Erythroblast (primary cell): ENCODE measurements around the gene NANOS1.
"Not testable (repeated sequence)": the region's sequence is repeated elsewhere in the genome, so short reads cannot be mapped to it uniquely, and the experiment has no call there.

Experiments
- DNase-seq, 2 experiments: peaks; one replicate each; lab custom pipeline; 2025; lab: John Stamatoyannopoulos, UW
- GATA1 ChIP-seq: IDR thresholded peaks from 2 replicates; pipeline ENCODE4 v1.6.1; 2011; ENCODE audit warnings: low read depth, mild to moderate bottlenecking, control low read depth, low read length, moderate library complexity
- POLR2A ChIP-seq: IDR thresholded peaks from 2 replicates; pipeline ENCODE4 v1.6.1; 2011; ENCODE audit warnings: mild to moderate bottlenecking, low read length

NANOS1 gene

GRCh38 chr10:118997379-118997778 is 32.1 kb upstream of the NANOS1 start:
- no peak for DNase-seq
- TF ChIP-seq POLR2A (no peak), GATA1 (no peak)

- DNase-seq: no peak
- TF ChIP-seq GATA1 (no peak), POLR2A (no peak)
These were observed 31.3 kb upstream of the NANOS1 start for GRCh38 chr10:118998183-118998582.

- TF ChIP-seq POLR2A (no peak), GATA1 (no peak)
- no peak for DNase-seq
These were observed 27.6 kb upstream of the NANOS1 start for GRCh38 chr10:119001717-119002500.

GRCh38 chr10:119003572-119004289 is 25.8 kb upstream of the NANOS1 start:
- TF ChIP-seq POLR2A (no peak), GATA1 (no peak)
- DNase-seq: no peak

GRCh38 chr10:119005362-119006043 is 24.0 kb upstream of the NANOS1 start:
- DNase-seq: no peak
- TF ChIP-seq GATA1 (no peak), POLR2A (no peak)

- no peak for TF ChIP-seq GATA1
- TF ChIP-seq POLR2A: no peak
- DNase-seq: no peak
These were observed 22.9 kb upstream of the NANOS1 start for GRCh38 chr10:119006451-119007210.

- no peak for DNase-seq
- TF ChIP-seq POLR2A (no peak), GATA1 (no peak)
These were observed 22.3 kb upstream of the NANOS1 start for GRCh38 chr10:119007211-119007574.

GRCh38 chr10:119020627-119020946 is 8.9 kb upstream of the NANOS1 start:
- peak; percentile 13 to 20 for DNase-seq
- TF ChIP-seq POLR2A (no peak), GATA1 (no peak)

GRCh38 chr10:119022846-119023552 is 6.5 kb upstream of the NANOS1 start:
- DNase-seq: no peak
- no peak for TF ChIP-seq POLR2A

GRCh38 chr10:119023553-119023868 is 6.0 kb upstream of the NANOS1 start:
- TF ChIP-seq POLR2A: no peak
- no peak for TF ChIP-seq GATA1
- DNase-seq: no peak

GRCh38 chr10:119024882-119025281 is 4.6 kb upstream of the NANOS1 start:
- TF ChIP-seq POLR2A (no peak), GATA1 (no peak)
- no peak for DNase-seq

- TF ChIP-seq GATA1: no peak
These were observed 4.2 kb upstream of the NANOS1 start for GRCh38 chr10:119025336-119025735.

GRCh38 chr10:119025776-119026175 is 3.7 kb upstream of the NANOS1 start:
- no peak for DNase-seq
- no peak for TF ChIP-seq POLR2A
- no peak for TF ChIP-seq GATA1

More at GRCh38 chr10:119025336-119025735, 4.2 kb upstream of the NANOS1 start:
- DNase-seq: no peak

GRCh38 chr10:119026301-119027110 is 3.0 kb upstream of the NANOS1 start:
- no peak for TF ChIP-seq POLR2A
- no peak for TF ChIP-seq GATA1
- no peak for DNase-seq

- not testable (repeated sequence) for DNase-seq
These were observed 1.0 kb upstream of the NANOS1 start for GRCh38 chr10:119028445-119028899.
